H1 (cell line): Measurements from ENCODE around the gene LONRF2. TPM values are rescaled to one million over a fixed set of nuclear protein-coding genes. Genes with fewer than 3 reads are reported as not detected.

Source experiments
- CTCF ChIA-PET: fragments of 300-600 bp; sonication (Branson Sonifier 250); formaldehyde crosslinking; loops from one replicate; lab custom pipeline; 2021; ENCODE audit not compliant: partially characterized antibody; lab: Charles Lee
- POLR2A ChIA-PET: fragments of 300-600 bp; sonication (Branson Sonifier 250); formaldehyde crosslinking; loops from one replicate; lab custom pipeline; 2021; ENCODE audit warnings: inconsistent platforms; ENCODE audit not compliant: partially characterized antibody; lab: Charles Lee
- DNase-seq, 2 experiments: peaks; one replicate each; pipeline versions ENCODE4 v3.0.0 to v3.0.0-alpha.2; 2010 to 2022; ENCODE audit warnings: low spot score in 2 of 2, low read depth in 1 of 2, mixed read lengths in 1 of 2
- FAIRE-seq: peaks from 2 replicates; lab custom pipeline; 2011; peaks lifted over from hg19 to GRCh38; lab: Jason Lieb, UNC
- H2AFZ ChIP-seq: 2 replicates; pipeline ENCODE4 v1.8.1; 2012; ENCODE audit warnings: low read length, inconsistent platforms
- H2AK5ac ChIP-seq: 2 replicates; pipeline ENCODE4 v1.6.1; 2013; ENCODE audit warnings: low read depth, low read length
- H2BK120ac ChIP-seq: replicated peaks from 2 replicates; pipeline ENCODE3; 2013; ENCODE audit warnings: low read depth, low read length, inconsistent platforms
- H2BK12ac ChIP-seq: 2 replicates; pipeline ENCODE4 v1.6.1; 2013; ENCODE audit warnings: low read depth, low read length
- H2BK15ac ChIP-seq: 2 replicates; pipeline ENCODE4 v1.6.1; 2013; ENCODE audit warnings: low read length
- H2BK20ac ChIP-seq: 2 replicates; pipeline ENCODE4 v1.6.1; 2013; ENCODE audit warnings: low read length
- H2BK5ac ChIP-seq: 2 replicates; pipeline ENCODE4 v1.6.1; 2013; ENCODE audit warnings: low read depth, low read length
- H3K14ac ChIP-seq: 2 replicates; pipeline ENCODE4 v1.6.1; 2013; ENCODE audit warnings: inconsistent platforms; ENCODE audit not compliant: insufficient read length
- H3K18ac ChIP-seq: 2 replicates; pipeline ENCODE4 v1.6.1; 2013; ENCODE audit warnings: low read length; ENCODE audit errors: extremely low read depth
- H3K23ac ChIP-seq: 2 replicates; pipeline ENCODE4 v1.6.1; 2013; ENCODE audit warnings: inconsistent platforms; ENCODE audit not compliant: insufficient read length
- H3K23me2 ChIP-seq: 2 replicates; pipeline ENCODE4 v1.6.1; 2013; ENCODE audit warnings: low read depth, low read length
- H3K27ac ChIP-seq: 2 replicates; pipeline ENCODE4 v1.6.1; 2011; ENCODE audit warnings: low read depth, low read length, inconsistent platforms
- H3K27me3 ChIP-seq, 4 experiments: replicated peaks in 1 of 4; 1 replicate in 1 of 4; 2 replicates in 3 of 4; pipeline versions ENCODE4 v1.6.1 to v1.8.1; 2011 to 2013; ENCODE audit warnings: low read length in 3 of 4, mild to moderate bottlenecking in 3 of 4, inconsistent platforms in 2 of 4, mixed read lengths in 2 of 4, moderate library complexity in 1 of 4; ENCODE audit not compliant: control insufficient read depth in 3 of 4, insufficient read depth in 3 of 4; ENCODE audit errors: extremely low read depth in 1 of 4
- H3K36me3 ChIP-seq, 4 experiments: 2 replicates each; pipeline versions ENCODE4 v1.6.1 to v1.8.1; 2011 to 2013; ENCODE audit warnings: mild to moderate bottlenecking in 4 of 4, low read length in 3 of 4, moderate library complexity in 2 of 4, control low read depth in 1 of 4, inconsistent platforms in 1 of 4; ENCODE audit not compliant: insufficient read depth in 4 of 4, control insufficient read depth in 2 of 4
- H3K4ac ChIP-seq: replicated peaks from 2 replicates; pipeline ENCODE3; 2013; ENCODE audit warnings: low read length, low read depth, mixed read lengths, inconsistent platforms; ENCODE audit not compliant: insufficient read length
- H3K4me1 ChIP-seq, 4 experiments: replicated peaks in 1 of 4; 1 replicate in 1 of 4; 2 replicates in 3 of 4; pipeline versions ENCODE4 v1.6.1 to v1.8.1; 2011 to 2013; ENCODE audit warnings: low read length in 3 of 4, inconsistent platforms in 2 of 4, mixed read lengths in 1 of 4; ENCODE audit not compliant: insufficient read depth in 4 of 4, control insufficient read depth in 3 of 4
- H3K4me2 ChIP-seq, 2 experiments: 2 replicates each; pipeline versions ENCODE4 v1.6.1 to v1.8.1; 2011 to 2013; ENCODE audit warnings: low read depth in 2 of 2, low read length in 2 of 2, control low read depth in 1 of 2, inconsistent platforms in 1 of 2, mild to moderate bottlenecking in 1 of 2; ENCODE audit not compliant: insufficient read depth in 1 of 2
- H3K4me3 ChIP-seq, 4 experiments: fragments of 200-600, 300-600 bp in 1 of 4; sonication (generic), shearing (Covaris generic), sonication (Bioruptor Twin) in 1 of 4; 2 replicates each; pipeline versions ENCODE4 v1.5.1 to v1.8.1; 2011 to 2016; ENCODE audit warnings: low read length in 4 of 4, low read depth in 3 of 4, control low read depth in 2 of 4, inconsistent platforms in 2 of 4, mild to moderate bottlenecking in 2 of 4, mixed read lengths in 1 of 4, moderate library complexity in 1 of 4; ENCODE audit not compliant: insufficient read depth in 2 of 4; ENCODE audit errors: extremely low read depth in 1 of 4
- H3K56ac ChIP-seq: replicated peaks from 2 replicates; pipeline ENCODE3; 2013; ENCODE audit warnings: low read depth, mild to moderate bottlenecking, mixed read lengths, low read length, inconsistent platforms; ENCODE audit not compliant: insufficient read length
- H3K79me1 ChIP-seq: 2 replicates; pipeline ENCODE4 v1.6.1; 2013; ENCODE audit warnings: low read depth, low read length, control low read depth
- H3K79me2 ChIP-seq, 2 experiments: 2 replicates each; pipeline versions ENCODE4 v1.6.1 to v1.8.1; 2012 to 2013; ENCODE audit warnings: low read length in 2 of 2, mild to moderate bottlenecking in 2 of 2, inconsistent platforms in 1 of 2; ENCODE audit not compliant: insufficient read depth in 2 of 2, control insufficient read depth in 1 of 2
- H3K9ac ChIP-seq, 4 experiments: replicated peaks in 1 of 4; 1 replicate in 1 of 4; 2 replicates in 3 of 4; pipeline versions ENCODE4 v1.6.1 to v1.8.1; 2011 to 2013; ENCODE audit warnings: low read depth in 3 of 4, low read length in 3 of 4, control low read depth in 2 of 4, mild to moderate bottlenecking in 2 of 4, moderate library complexity in 2 of 4, inconsistent platforms in 1 of 4; ENCODE audit errors: extremely low read depth in 1 of 4
- H3K9me3 ChIP-seq, 2 experiments: 2 replicates each; pipeline versions ENCODE4 v1.6.1 to v1.8.1; 2012 to 2013; ENCODE audit warnings: mild to moderate bottlenecking in 2 of 2, moderate library complexity in 2 of 2, control low read depth in 1 of 2, inconsistent platforms in 1 of 2, low read depth in 1 of 2, low read length in 1 of 2, mixed read lengths in 1 of 2; ENCODE audit not compliant: insufficient read depth in 2 of 2
- H4K20me1 ChIP-seq, 2 experiments: replicated peaks in 1 of 2; 2 replicates each; pipeline versions ENCODE3 to v1.8.1; 2011 to 2013; ENCODE audit warnings: inconsistent platforms in 2 of 2, low read length in 2 of 2, mild to moderate bottlenecking in 1 of 2; ENCODE audit not compliant: insufficient read depth in 2 of 2, control insufficient read depth in 1 of 2
- H4K5ac ChIP-seq: 2 replicates; pipeline ENCODE4 v1.6.1; 2013; ENCODE audit warnings: low read length, low read depth, mixed read lengths, inconsistent platforms; ENCODE audit not compliant: insufficient read length
- H4K8ac ChIP-seq: 2 replicates; pipeline ENCODE4 v1.8.0; 2013; ENCODE audit warnings: mild to moderate bottlenecking, moderate library complexity, low read length, inconsistent platforms; ENCODE audit not compliant: insufficient read depth; ENCODE audit errors: extremely low read depth
- H4K91ac ChIP-seq: replicated peaks from 2 replicates; pipeline ENCODE3; 2013; ENCODE audit warnings: low read length, mixed read lengths, inconsistent platforms; ENCODE audit not compliant: insufficient read length
- CBX8 ChIP-seq: fragments of 300-800, 300-1000 bp; sonication (generic); IDR thresholded peaks from 2 replicates; pipeline ENCODE4 v1.7.1; 2016; ENCODE audit warnings: low read depth, low read length, borderline replicate concordance
- CTCF ChIP-seq, 3 experiments: IDR thresholded peaks; 1 replicate in 2 of 3; 2 replicates in 1 of 3; pipeline versions ENCODE4 v1.5.1 to v1.6.1; 2011; ENCODE audit warnings: low read length in 3 of 3, mild to moderate bottlenecking in 3 of 3, inconsistent platforms in 2 of 3, low read depth in 1 of 3, moderate library complexity in 1 of 3; ENCODE audit not compliant: insufficient read depth in 1 of 3; ENCODE audit errors: control extremely low read depth in 1 of 3
- KDM5A ChIP-seq: fragments of 200-600 bp; IDR thresholded peaks from 2 replicates; pipeline ENCODE4 v1.7.1; 2012; ENCODE audit warnings: mild to moderate bottlenecking, low read length, inconsistent platforms, mixed read lengths
- NRF1 ChIP-seq: IDR thresholded peaks from 2 replicates; pipeline ENCODE4 v1.6.1; 2011; ENCODE audit warnings: mild to moderate bottlenecking, low read depth, low read length, improper control_type of control experiment
- PHF8 ChIP-seq: fragments of 200-600 bp; sonication (generic); conservative IDR thresholded peaks from 2 replicates; pipeline ENCODE4 v1.7.1; 2012; ENCODE audit warnings: low read depth, mild to moderate bottlenecking, inconsistent platforms, low read length, moderate library complexity
- POLR2A ChIP-seq, 2 experiments: IDR thresholded peaks; 1 replicate in 1 of 2; 2 replicates in 1 of 2; pipeline ENCODE4 v1.6.1; 2011; ENCODE audit warnings: low read depth in 2 of 2, low read length in 2 of 2, mild to moderate bottlenecking in 2 of 2; ENCODE audit errors: control extremely low read depth in 1 of 2
- SAP30 ChIP-seq: fragments of 300-600 bp; sonication (generic); IDR thresholded peaks from 2 replicates; pipeline ENCODE4 v1.7.1; 2012; ENCODE audit warnings: low read length, moderate library complexity, mild to moderate bottlenecking, inconsistent platforms; ENCODE audit not compliant: insufficient read depth, insufficient replicate concordance
- SIX5 ChIP-seq: IDR thresholded peaks from 2 replicates; pipeline ENCODE4 v1.6.1; 2011; ENCODE audit warnings: mild to moderate bottlenecking, low read depth, low read length
- SP1 ChIP-seq: IDR thresholded peaks from 2 replicates; pipeline ENCODE4 v1.6.1; 2011; ENCODE audit warnings: low read depth, low read length
- SUZ12 ChIP-seq: fragments of 200-600 bp; sonication (generic); IDR thresholded peaks from 2 replicates; pipeline ENCODE4 v1.6.1; 2012; ENCODE audit warnings: mild to moderate bottlenecking, inconsistent platforms, low read length, moderate library complexity, mixed read lengths
- TAF7 ChIP-seq: optimal IDR thresholded peaks from 2 replicates; pipeline ENCODE3; 2011; ENCODE audit warnings: low read depth, mild to moderate bottlenecking, inconsistent platforms, low read length, moderate library complexity, borderline replicate concordance
- TBP ChIP-seq: IDR thresholded peaks from 2 replicates; pipeline ENCODE4 v1.6.1; 2011; ENCODE audit warnings: low read depth, low read length, improper control_type of control experiment
- WGBS, 2 experiments: shearing (Covaris generic) in 1 of 2; methylation state at CpG; one replicate each; pipeline versions ENCODE4 v1.1.6 to v1.1.7; 2013 to 2015; ENCODE audit warnings: low lambda C conversion rate in 2 of 2, mixed read lengths in 2 of 2, inconsistent platforms in 1 of 2, low coverage in 1 of 2, missing lambda C conversion rate in 1 of 2; ENCODE audit not compliant: insufficient replicate concordance in 2 of 2, insufficient coverage in 1 of 2, insufficient read length in 1 of 2; ENCODE audit errors: extremely low coverage in 1 of 2, missing lambda C conversion rate in 1 of 2; 5-methylcytosine and 5-hydroxymethylcytosine counted together
- polyA plus RNA-seq, 7 experiments: library from polyadenylated mRNA; depleted of rRNA in 3 of 7; stranded (reverse) in 5 of 7; unstranded in 2 of 7; fragments of >200 nt in 5 of 7; fragments of 200-250 nt in 2 of 7; gene quantifications; 1 replicate in 5 of 7; 2 replicates in 1 of 7; 4 replicates in 1 of 7; pipeline versions ENCODE4 v1.2.1 to v1.2.3, GENCODE V29; 2011 to 2013; ENCODE audit warnings: missing spikeins in 2 of 7, mixed read lengths in 2 of 7
- total RNA-seq: library from RNA; stranded (reverse); fragmentation: NEBNext Ultra II Directional; extraction: Animal tissue kit (Norgen Biotek cat#: 25700); gene quantifications from 2 replicates; pipeline ENCODE4 v1.2.1, GENCODE V29; 2021

The LONRF2 gene
- total and polyA plus RNA-seq, 2 of the 8 experiments (the other 6 are each of a cell fraction or from before 2014, with no cell fraction given), result 0.24 to 0.74 TPM

GRCh38 chr2:100245681-100246080, 76.6 kb downstream of the LONRF2 start:
- Histone ChIP-seq H3K23me2 (peaks cover 3% of the 10 kb centered on the region; the same call in 1 of the 2 replicates), H2BK5ac (no peak overlapping the region), H3K4ac (no peak overlapping the region), H4K20me1 (peaks cover 0 to 3% of the 10 kb centered on the region in 2 experiments), H3K23ac (no peak overlapping the region), H3K9ac (no peak overlapping the region), H2BK15ac (no peak overlapping the region), H3K36me3 (no peaks in the 10 kb centered on the region), H3K14ac (no peak overlapping the region), H3K79me2 (no peaks in the 10 kb centered on the region), H4K8ac (no peak overlapping the region), H3K79me1 (no peaks in the 10 kb centered on the region), H2AFZ (no peak overlapping the region), H2BK20ac (no peak overlapping the region), H4K91ac (no peak overlapping the region), H3K4me3 (no peak overlapping the region), H3K56ac (no peak overlapping the region), H4K5ac (no peak overlapping the region), H2AK5ac (no peak overlapping the region), H2BK120ac (no peak overlapping the region), H2BK12ac (no peak overlapping the region), H3K9me3 (no peaks in the 10 kb centered on the region), H3K4me1 (peaks cover 0 to 2% (median 0%) of the 10 kb centered on the region in 4 experiments; a peak in 1 of 7 replicates), H3K27me3 (peaks cover 0 to 2% (median 0%) of the 10 kb centered on the region in 4 experiments; a peak in 2 of 7 replicates), H3K27ac (no peak overlapping the region), H3K18ac (no peak overlapping the region), H3K4me2 (no peak overlapping the region)
- POLR2A ChIA-PET, result no interaction called here
- no peak for FAIRE-seq
- DNase-seq, result no peak
- WGBS, 2 experiments, result 96% methylated on average over 4 of the region's 4 CpGs; no CpG with 5 or more reads in 1 of the 2 experiments
- CTCF ChIA-PET, result interaction anchor here (0.6 to 11.8 kb wide), 40 partner anchors 10 to 692 kb away, joined by 3 to 178 read pairs (median 4); no protein-coding TSS in a partner anchor
- TF ChIP-seq NRF1, result no peak
- TF ChIP-seq POLR2A (IDR thresholded peaks at IDR 0.05; ENCODE audit: control extremely low read depth in 1 of 2, low read depth in 2 of 2, low read length in 2 of 2), result no peak
- no peak for TF ChIP-seq TBP
- no peak for TF ChIP-seq TAF7
- no peak for TF ChIP-seq SUZ12
- TF ChIP-seq SIX5, result no peak
- no peak for TF ChIP-seq CTCF (IDR thresholded peaks at IDR 0.05; ENCODE audit: control extremely low read depth in 1 of 3, insufficient read depth in 1 of 3, low read depth in 1 of 3, low read length in 3 of 3)
- no peak for TF ChIP-seq SP1
- no peak for TF ChIP-seq CBX8
- TF ChIP-seq KDM5A, result no peak
- no peak for TF ChIP-seq SAP30
- no peak for TF ChIP-seq PHF8
